ENCODE data around the gene TMEM117.
A peak's percentile ranks its signal among the peaks of the same experiment; 100 is the strongest.

TMEM117 gene

DNA sequence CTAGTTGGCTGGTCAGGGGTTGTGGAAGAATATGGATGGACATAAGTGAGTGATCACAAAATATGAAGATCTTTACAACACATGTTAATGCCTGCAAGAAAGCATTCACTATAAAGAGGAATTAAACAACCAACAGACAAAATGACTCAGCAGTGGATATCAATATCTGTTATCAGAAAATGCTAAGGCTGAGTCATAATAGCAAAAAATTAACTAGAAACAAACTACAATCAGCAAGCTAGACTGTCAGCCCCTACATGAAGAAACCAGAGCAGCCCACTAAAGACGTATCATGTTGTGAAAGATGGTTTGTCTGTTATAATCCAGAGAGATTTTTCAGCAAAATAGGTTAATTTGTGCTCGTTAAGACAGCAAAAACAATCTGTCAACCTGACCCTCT is 567.3 kb downstream of the TMEM117 start:
- CTCF ChIA-PET = no interaction called here
- no peak overlapping the region for H3K4me3 ChIP-seq (ENCODE audit: low read depth, low read length)
- no peaks in the 10 kb centered on the region for H3K9me3 ChIP-seq (ENCODE audit: control insufficient read depth, insufficient read depth, low read depth, low read length)
- H3K27ac ChIP-seq (ENCODE audit: extremely low read depth, low read depth, low read length) = no peak overlapping the region
- POLR2A ChIA-PET = no interaction called here
- TF ChIP-seq, protein P1, sequence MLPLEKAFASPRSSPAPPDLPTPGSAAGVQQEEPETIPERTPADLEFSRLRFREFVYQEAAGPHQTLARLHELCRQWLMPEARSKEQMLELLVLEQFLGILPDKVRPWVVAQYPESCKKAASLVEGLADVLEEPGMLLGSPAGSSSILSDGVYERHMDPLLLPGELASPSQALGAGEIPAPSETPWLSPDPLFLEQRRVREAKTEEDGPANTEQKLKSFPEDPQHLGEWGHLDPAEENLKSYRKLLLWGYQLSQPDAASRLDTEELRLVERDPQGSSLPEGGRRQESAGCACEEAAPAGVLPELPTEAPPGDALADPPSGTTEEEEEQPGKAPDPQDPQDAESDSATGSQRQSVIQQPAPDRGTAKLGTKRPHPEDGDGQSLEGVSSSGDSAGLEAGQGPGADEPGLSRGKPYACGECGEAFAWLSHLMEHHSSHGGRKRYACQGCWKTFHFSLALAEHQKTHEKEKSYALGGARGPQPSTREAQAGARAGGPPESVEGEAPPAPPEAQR (tag by site-specific recombination; IDR thresholded peaks at IDR 0.05) = no peak
- TF ChIP-seq HOXD13 (CRISPR knock-in tag; IDR thresholded peaks at IDR 0.05; ENCODE audit: borderline replicate concordance) = no peak
- TF ChIP-seq, protein P2, sequence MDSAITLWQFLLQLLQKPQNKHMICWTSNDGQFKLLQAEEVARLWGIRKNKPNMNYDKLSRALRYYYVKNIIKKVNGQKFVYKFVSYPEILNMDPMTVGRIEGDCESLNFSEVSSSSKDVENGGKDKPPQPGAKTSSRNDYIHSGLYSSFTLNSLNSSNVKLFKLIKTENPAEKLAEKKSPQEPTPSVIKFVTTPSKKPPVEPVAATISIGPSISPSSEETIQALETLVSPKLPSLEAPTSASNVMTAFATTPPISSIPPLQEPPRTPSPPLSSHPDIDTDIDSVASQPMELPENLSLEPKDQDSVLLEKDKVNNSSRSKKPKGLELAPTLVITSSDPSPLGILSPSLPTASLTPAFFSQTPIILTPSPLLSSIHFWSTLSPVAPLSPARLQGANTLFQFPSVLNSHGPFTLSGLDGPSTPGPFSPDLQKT (IDR thresholded peaks at IDR 0.05; ENCODE audit: borderline replicate concordance, low read depth, low read length) = no peak
- no peak for TF ChIP-seq ZNF335 (tag by site-specific recombination; conservative IDR thresholded peaks at IDR 0.05)
- TF ChIP-seq, protein P3, sequence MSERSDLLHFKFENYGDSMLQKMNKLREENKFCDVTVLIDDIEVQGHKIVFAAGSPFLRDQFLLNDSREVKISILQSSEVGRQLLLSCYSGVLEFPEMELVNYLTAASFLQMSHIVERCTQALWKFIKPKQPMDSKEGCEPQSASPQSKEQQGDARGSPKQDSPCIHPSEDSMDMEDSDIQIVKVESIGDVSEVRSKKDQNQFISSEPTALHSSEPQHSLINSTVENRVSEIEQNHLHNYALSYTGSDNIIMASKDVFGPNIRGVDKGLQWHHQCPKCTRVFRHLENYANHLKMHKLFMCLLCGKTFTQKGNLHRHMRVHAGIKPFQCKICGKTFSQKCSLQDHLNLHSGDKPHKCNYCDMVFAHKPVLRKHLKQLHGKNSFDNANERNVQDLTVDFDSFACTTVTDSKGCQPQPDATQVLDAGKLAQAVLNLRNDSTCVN (tag by site-specific recombination; optimal IDR thresholded peaks at IDR 0.05) = no peak
- no peak for TF ChIP-seq ZNF121 (tag by site-specific recombination; IDR thresholded peaks at IDR 0.05)
- TF ChIP-seq, protein P4, sequence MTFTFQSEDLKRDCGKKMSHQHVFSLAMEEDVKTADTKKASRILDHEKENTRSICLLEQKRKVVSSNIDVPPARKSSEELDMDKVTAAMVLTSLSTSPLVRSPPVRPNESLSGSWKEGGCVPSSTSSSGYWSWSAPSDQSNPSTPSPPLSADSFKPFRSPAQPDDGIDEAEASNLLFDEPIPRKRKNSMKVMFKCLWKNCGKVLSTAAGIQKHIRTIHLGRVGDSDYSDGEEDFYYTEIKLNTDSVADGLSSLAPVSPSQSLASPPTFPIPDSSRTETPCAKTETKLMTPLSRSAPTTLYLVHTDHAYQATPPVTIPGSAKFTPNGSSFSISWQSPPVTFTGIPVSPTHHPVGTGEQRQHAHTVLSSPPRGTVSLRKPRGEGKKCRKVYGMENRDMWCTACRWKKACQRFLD (tag by site-specific recombination; IDR thresholded peaks at IDR 0.05) = no peak
- no peak for TF ChIP-seq ZNF169 (tag by site-specific recombination; IDR thresholded peaks at IDR 0.05)
- TF ChIP-seq REPIN1 (tag by site-specific recombination; IDR thresholded peaks at IDR 0.05; ENCODE audit: low read depth) = no peak
- no peak for TF ChIP-seq ZNF501 (tag by site-specific recombination; IDR thresholded peaks at IDR 0.05)
- TF ChIP-seq, protein P5, sequence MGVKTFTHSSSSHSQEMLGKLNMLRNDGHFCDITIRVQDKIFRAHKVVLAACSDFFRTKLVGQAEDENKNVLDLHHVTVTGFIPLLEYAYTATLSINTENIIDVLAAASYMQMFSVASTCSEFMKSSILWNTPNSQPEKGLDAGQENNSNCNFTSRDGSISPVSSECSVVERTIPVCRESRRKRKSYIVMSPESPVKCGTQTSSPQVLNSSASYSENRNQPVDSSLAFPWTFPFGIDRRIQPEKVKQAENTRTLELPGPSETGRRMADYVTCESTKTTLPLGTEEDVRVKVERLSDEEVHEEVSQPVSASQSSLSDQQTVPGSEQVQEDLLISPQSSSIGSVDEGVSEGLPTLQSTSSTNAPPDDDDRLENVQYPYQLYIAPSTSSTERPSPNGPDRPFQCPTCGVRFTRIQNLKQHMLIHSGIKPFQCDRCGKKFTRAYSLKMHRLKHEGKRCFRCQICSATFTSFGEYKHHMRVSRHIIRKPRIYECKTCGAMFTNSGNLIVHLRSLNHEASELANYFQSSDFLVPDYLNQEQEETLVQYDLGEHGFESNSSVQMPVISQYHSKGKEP (tag by site-specific recombination; IDR thresholded peaks at IDR 0.05) = no peak
- TF ChIP-seq ZNF274 (IDR thresholded peaks at IDR 0.05; ENCODE audit: low read length) = no peak
- TF ChIP-seq ZNF274 (tag by site-specific recombination; IDR thresholded peaks at IDR 0.05; ENCODE audit: borderline replicate concordance) = no peak
- TF ChIP-seq ZNF514 (tag by site-specific recombination; IDR thresholded peaks at IDR 0.05) = no peak
- TF ChIP-seq, protein P6, sequence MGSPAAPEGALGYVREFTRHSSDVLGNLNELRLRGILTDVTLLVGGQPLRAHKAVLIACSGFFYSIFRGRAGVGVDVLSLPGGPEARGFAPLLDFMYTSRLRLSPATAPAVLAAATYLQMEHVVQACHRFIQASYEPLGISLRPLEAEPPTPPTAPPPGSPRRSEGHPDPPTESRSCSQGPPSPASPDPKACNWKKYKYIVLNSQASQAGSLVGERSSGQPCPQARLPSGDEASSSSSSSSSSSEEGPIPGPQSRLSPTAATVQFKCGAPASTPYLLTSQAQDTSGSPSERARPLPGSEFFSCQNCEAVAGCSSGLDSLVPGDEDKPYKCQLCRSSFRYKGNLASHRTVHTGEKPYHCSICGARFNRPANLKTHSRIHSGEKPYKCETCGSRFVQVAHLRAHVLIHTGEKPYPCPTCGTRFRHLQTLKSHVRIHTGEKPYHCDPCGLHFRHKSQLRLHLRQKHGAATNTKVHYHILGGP (tag by site-specific recombination; IDR thresholded peaks at IDR 0.05) = no peak
- no peak for TF ChIP-seq KLF7 (tag by site-specific recombination; IDR thresholded peaks at IDR 0.05; ENCODE audit: borderline replicate concordance)
- H3K36me3 ChIP-seq (ENCODE audit: control insufficient read depth in 2 of 2, insufficient read depth in 1 of 2, low read length in 2 of 2) = no peaks in the 10 kb centered on the region
- no peaks in the 10 kb centered on the region for H3K4me1 ChIP-seq (ENCODE audit: control insufficient read depth, insufficient read depth, low read length)

DNA sequence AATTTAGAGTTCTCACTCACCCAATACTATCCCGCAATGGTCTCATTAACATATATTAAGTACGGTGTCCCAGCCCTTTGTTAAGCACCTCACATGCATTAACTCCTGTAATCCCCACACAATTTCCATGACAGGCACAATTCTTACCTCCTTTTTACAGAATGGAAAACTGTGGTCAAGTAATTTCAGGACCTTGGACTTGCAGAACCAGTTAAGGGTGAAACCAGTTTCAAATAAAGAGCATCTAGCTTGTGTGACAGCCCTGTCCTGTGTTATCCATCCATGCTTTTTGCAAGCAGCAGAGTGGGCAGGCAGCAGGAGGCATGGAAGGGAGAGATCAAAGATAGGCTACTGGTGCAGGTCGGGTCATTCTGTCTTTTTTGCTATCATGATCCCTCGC is 569.4 kb downstream of the TMEM117 start:
- Histone ChIP-seq H3K27ac (ENCODE audit: extremely low read depth, low read depth, low read length) (no peak overlapping the region), H3K9me3 (ENCODE audit: control insufficient read depth, insufficient read depth, low read depth, low read length) (no peaks in the 10 kb centered on the region; the same call in 1 of the 2 replicates), H3K4me1 (ENCODE audit: control insufficient read depth, insufficient read depth, low read length) (no peaks in the 10 kb centered on the region), H3K4me3 (ENCODE audit: low read depth, low read length) (no peak overlapping the region), H3K36me3 (ENCODE audit: control insufficient read depth in 2 of 2, insufficient read depth in 1 of 2, low read length in 2 of 2) (no peaks in the 10 kb centered on the region)
- POLR2A ChIA-PET = no interaction called here
- CTCF ChIA-PET = interaction anchor here (1.1 kb wide), 1 partner anchor 10 kb away, joined by 4 read pairs; no protein-coding TSS in a partner anchor
- TF ChIP-seq ZNF133 (tag by site-specific recombination; IDR thresholded peaks at IDR 0.05) (no peak), ZBTB21 (tag by site-specific recombination; IDR thresholded peaks at IDR 0.05) (no peak), TRIM28 (IDR thresholded peaks at IDR 0.05; ENCODE audit: borderline replicate concordance, low read length) (no peak), ZNF146 (tag by site-specific recombination; IDR thresholded peaks at IDR 0.05) (no peak)
- TF ChIP-seq, protein P7, sequence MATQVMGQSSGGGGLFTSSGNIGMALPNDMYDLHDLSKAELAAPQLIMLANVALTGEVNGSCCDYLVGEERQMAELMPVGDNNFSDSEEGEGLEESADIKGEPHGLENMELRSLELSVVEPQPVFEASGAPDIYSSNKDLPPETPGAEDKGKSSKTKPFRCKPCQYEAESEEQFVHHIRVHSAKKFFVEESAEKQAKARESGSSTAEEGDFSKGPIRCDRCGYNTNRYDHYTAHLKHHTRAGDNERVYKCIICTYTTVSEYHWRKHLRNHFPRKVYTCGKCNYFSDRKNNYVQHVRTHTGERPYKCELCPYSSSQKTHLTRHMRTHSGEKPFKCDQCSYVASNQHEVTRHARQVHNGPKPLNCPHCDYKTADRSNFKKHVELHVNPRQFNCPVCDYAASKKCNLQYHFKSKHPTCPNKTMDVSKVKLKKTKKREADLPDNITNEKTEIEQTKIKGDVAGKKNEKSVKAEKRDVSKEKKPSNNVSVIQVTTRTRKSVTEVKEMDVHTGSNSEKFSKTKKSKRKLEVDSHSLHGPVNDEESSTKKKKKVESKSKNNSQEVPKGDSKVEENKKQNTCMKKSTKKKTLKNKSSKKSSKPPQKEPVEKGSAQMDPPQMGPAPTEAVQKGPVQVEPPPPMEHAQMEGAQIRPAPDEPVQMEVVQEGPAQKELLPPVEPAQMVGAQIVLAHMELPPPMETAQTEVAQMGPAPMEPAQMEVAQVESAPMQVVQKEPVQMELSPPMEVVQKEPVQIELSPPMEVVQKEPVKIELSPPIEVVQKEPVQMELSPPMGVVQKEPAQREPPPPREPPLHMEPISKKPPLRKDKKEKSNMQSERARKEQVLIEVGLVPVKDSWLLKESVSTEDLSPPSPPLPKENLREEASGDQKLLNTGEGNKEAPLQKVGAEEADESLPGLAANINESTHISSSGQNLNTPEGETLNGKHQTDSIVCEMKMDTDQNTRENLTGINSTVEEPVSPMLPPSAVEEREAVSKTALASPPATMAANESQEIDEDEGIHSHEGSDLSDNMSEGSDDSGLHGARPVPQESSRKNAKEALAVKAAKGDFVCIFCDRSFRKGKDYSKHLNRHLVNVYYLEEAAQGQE (tag by site-specific recombination; IDR thresholded peaks at IDR 0.05) = peak; percentile 53; the same call in 1 of the 2 replicates
